ENCODE data around the gene PCARE.

DNA sequence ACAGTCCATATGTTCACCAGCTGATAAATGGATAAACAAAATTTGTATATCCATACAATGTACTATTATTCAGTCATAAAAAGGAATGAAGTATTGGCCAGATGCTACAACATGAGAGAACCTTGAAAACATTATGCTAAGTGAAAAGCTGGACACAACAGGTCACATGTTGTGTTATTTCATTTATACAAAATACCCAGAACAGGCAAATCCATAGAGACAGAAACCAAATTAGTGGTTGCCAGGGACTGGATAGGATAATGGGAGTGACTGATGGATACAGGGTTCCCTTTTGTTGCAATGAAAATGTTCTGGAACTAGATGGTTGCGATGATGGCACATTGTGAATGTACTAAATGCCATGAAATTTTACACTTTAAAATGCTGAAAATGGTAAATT is 10.2 kb upstream of the PCARE start:
- TF ChIP-seq POLR2A (IDR thresholded peaks at IDR 0.05; ENCODE audit: low read length) (no peak), GATA1 (IDR thresholded peaks at IDR 0.05; ENCODE audit: low read depth, low read length) (no peak)

Data from erythroblast (primary cell).